NCI-H510A treated with DMSO at 0.1 percent for 48 hours (cell line): ENCODE results near the gene IFI6.
"Not testable (repeated sequence)": the region's sequence is repeated elsewhere in the genome, so short reads cannot be mapped to it uniquely, and the experiment has no call there.

ENCODE experiments used
- DNase-seq: peaks from one replicate; lab custom pipeline; 2025; lab: John Stamatoyannopoulos, UW

IFI6 gene

GRCh38 chr1:27650171-27650538 is 21.8 kb downstream of the IFI6 start:
- no peak for DNase-seq

- no peak for DNase-seq
These were observed 22.7 kb downstream of the IFI6 start for GRCh38 chr1:27649306-27649635.

- DNase-seq, result no peak
These were observed 23.2 kb downstream of the IFI6 start for GRCh38 chr1:27648602-27649305.

- no peak for DNase-seq
These were observed 24.7 kb downstream of the IFI6 start for GRCh38 chr1:27647328-27647727.

- no peak for DNase-seq
These were observed 25.3 kb downstream of the IFI6 start for GRCh38 chr1:27646676-27647075.

- DNase-seq, result no peak
These were observed 26.9 kb downstream of the IFI6 start for GRCh38 chr1:27645071-27645415.

- no peak for DNase-seq
These were observed 27.5 kb downstream of the IFI6 start for GRCh38 chr1:27644369-27645070.

- DNase-seq, result peak; percentile 51
These were observed 28.2 kb downstream of the IFI6 start for GRCh38 chr1:27643600-27644368.

GRCh38 chr1:27640514-27640913 is 31.5 kb downstream of the IFI6 start:
- DNase-seq, result not testable (repeated sequence)

- no peak for DNase-seq
These were observed 33.2 kb downstream of the IFI6 start for GRCh38 chr1:27638805-27639204.

- DNase-seq, result no peak
These were observed 33.8 kb downstream of the IFI6 start for GRCh38 chr1:27638047-27638734.

- DNase-seq, result no peak
These were observed 36.4 kb downstream of the IFI6 start for GRCh38 chr1:27635396-27636142.

- DNase-seq, result no peak
These were observed 37.0 kb downstream of the IFI6 start, which contains the start of gene FGR for GRCh38 chr1:27634985-27635367. FGR (minus strand) TSS chr1:27635185; CDS start chr1:27623916, 11,269 bp downstream.

- DNase-seq, result no peak
These were observed 37.6 kb downstream of the IFI6 start for GRCh38 chr1:27634177-27634984.

- no peak for DNase-seq
These were observed 38.3 kb downstream of the IFI6 start for GRCh38 chr1:27633640-27634176.

- DNase-seq, result no peak
These were observed 38.7 kb downstream of the IFI6 start for GRCh38 chr1:27633298-27633610.

- no peak for DNase-seq
These were observed 39.4 kb downstream of the IFI6 start for GRCh38 chr1:27632387-27633297.

- DNase-seq, result no peak
These were observed 41.0 kb downstream of the IFI6 start for GRCh38 chr1:27630859-27631491.

- no peak for DNase-seq
These were observed 43.3 kb downstream of the IFI6 start for GRCh38 chr1:27628712-27629111.
